GM11168 (cell line): ENCODE measurements around the gene IL1RL1.

Experiments
- in situ Hi-C: fragments of 300-500 bp; cut with MboI; formaldehyde crosslinking; loops from one replicate; pipeline ENCODE4 v1.12.0; 2022; ENCODE audit warnings: low sequenced_read_pairs; ENCODE audit not compliant: unreplicated experiment

The IL1RL1 gene

GRCh38 chr2:102331311-102331980 lies 20.1 kb downstream of the IL1RL1 start:
- in situ Hi-C loops = no loop called here

GRCh38 chr2:102334486-102334885 lies 23.1 kb downstream of the IL1RL1 start:
- in situ Hi-C loops = no loop called here

DNA sequence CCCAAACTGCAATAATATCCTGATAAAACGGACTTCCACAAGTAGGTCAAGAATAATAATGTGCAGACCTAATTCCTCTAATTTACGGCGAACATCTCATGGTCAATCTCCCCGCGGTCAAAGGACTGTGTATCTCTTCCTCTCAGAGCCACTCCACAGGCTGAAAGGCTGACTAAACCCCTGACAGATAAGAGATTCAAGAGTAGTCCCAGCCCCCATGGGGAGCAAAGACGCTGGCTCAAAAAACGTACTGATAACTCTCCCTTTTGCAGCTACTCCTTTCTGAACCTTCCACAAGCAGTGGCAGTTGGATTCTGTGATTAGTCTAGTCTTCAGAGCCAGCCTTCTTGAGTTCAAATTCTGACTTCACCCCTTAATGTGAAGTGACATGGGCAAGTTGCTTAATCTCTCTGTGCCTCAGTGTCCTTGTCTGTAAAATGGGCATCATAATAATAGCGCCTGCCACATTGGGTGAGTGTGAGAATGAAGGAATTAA lies 24.6 kb downstream of the IL1RL1 start:
- in situ Hi-C loops = no loop called here

DNA sequence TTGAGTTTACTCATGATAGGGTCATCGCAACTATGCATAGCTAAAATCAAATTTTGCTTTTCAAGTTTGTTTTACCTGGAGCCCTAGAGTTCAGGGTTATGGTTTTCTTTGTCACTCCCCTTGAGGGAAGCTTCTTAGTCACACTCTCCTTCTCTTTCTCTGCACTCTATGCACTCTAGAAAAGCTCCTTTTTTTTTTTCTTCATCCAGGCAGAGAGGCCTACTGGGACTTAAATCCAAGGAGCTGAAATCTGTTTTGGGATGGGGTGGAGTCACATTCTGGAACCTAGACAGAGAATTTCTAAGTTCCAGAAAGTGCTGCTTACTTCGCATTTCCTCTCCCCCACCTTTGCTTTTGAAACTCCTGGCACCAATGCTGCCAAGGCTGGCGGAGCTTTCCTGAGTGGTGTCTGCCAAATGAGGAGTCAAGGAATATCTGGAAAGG lies 25.2 kb downstream of the IL1RL1 start:
- in situ Hi-C loops = no loop called here

DNA sequence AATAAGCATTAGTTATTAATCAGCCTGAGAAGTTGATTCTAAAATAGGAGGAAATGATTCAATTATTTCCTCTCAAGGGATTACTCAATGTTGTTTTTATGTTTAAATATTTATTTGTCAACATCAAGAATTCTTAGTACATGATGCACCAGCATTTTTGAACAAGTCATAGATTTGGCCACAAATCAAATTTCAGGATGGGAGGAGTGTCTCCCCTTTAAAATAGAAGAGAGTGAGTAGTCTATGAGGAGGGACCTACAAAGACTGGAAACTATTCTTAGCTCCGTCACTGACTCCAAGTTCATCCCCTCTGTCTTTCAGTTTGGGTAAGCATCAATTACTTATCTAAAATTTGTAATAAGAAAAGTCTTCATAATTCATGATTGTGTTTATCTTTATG lies 25.6 kb downstream of the IL1RL1 start:
- in situ Hi-C loops = no loop called here

DNA sequence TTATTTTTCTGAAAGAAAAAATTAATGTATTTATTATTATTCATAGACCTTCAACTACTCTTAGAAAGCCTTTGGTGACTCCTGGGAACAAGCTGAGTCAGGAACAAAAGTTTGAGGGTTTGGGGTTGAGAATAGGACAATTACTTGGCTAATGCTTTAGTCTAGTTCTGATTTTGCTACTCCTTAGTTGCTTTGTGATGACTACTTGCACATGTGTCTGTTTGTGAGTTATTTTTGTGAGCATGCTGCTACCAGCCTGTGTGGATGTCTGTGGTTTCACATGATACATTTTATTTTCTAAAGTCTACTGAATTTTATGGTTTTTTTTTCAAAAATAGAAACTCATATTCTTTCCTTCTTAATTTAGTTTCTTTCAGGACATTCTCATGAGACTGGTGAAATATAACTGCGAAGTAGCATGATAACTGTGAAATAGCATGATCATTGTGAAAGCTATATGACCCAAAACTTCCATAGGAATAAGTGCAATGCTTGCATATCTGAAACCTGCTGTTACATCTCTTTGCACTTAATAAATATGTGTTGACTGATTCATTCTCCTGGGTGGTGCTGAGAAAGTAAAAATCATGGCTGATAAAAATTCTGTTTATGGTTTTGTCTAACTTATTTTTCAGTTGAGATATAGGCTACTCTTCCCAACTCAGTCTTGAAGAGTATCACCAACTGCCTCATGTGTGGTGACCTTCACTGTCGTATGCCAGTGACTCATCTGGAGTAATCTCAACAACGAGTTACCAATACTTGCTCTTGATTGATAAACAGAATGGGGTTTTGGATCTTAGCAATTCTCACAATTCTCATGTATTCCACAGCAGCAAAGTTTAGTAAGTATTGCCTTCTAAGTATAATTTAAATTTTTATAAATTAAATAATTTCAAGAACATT lies 26.4 kb downstream of the IL1RL1 start:
- in situ Hi-C loops = no loop called here

DNA sequence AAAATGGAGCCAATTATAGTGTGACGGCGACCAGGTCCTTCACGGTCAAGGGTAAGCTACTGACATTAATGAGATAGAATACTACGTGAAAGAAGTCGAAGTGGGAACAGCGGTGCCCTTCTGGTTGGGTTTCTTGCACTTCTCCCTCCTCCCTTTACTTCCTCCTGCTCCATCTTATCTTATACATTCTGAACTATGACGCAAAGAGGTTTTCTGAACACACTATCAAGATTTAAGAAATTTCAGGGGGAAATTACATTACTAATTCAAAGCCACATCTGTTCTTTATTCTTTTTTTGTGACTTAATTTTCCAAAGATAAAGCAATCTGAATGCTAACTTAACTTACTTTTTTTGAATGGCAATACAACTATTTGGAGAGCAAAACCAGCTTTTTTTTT lies 29.4 kb downstream of the IL1RL1 start:
- in situ Hi-C loops = no loop called here

DNA sequence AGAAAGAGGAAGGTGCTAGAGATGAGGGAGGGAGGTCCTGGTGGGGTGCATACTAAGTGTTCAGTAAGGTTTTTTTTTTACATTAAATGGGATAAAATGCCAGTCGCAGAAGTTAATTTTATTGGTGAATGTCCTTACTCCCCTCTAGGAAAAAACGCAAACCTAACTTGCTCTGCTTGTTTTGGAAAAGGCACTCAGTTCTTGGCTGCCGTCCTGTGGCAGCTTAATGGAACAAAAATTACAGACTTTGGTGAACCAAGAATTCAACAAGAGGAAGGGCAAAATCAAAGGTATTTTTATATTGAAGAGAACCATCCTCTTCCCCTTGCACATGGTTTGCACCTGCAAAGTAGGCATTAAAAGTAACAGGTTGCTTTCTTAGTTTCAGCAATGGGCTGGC lies 31.5 kb downstream of the IL1RL1 start:
- in situ Hi-C loops = no loop called here

DNA sequence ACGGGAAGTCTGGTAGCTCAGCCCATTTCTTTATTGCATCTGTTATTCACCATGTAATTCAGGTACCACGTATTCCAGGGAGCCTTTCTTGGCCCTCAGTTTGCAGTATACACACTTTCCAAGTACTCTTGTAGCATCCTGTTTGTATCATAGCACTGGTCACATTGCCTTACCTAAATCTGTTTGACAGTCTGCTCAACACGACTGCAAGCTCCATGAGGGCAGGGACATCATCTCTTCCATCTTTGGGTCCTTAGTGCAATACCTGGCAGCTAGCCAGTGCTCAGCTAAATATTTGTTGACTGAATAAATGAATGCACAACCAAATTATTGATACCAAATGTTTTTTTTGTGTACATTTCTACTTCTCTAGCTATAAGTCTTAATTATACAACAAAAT lies 33.0 kb downstream of the IL1RL1 start:
- in situ Hi-C loops = no loop called here

DNA sequence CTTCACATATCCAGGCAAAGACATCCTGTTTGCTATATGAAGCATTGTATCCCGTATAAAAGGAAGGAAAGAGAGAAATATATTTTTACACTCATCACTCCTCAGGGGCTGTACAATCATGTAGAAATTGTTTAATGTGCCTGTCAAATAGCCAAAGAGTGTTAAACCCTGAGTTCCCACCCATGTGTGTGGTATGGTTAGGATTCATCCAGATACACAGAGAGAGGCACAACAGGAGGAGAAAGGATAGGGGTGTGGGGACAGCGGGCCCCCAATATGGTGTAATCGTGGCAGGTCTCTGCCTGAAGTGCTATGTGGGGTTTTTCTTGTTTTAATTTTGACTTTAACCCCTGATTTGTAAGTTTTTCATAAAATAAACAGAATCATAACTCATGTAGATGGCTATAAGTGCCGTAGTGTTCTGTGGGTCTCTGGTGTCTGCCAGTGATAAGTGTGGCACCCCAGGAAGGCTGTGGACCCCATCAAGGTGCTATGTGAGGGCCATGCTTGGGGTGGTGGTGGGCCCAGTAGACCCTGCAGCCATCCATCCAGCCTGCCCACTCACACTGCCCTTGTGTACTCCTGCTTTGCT lies 34.1 kb downstream of the IL1RL1 start:
- in situ Hi-C loops = no loop called here

DNA sequence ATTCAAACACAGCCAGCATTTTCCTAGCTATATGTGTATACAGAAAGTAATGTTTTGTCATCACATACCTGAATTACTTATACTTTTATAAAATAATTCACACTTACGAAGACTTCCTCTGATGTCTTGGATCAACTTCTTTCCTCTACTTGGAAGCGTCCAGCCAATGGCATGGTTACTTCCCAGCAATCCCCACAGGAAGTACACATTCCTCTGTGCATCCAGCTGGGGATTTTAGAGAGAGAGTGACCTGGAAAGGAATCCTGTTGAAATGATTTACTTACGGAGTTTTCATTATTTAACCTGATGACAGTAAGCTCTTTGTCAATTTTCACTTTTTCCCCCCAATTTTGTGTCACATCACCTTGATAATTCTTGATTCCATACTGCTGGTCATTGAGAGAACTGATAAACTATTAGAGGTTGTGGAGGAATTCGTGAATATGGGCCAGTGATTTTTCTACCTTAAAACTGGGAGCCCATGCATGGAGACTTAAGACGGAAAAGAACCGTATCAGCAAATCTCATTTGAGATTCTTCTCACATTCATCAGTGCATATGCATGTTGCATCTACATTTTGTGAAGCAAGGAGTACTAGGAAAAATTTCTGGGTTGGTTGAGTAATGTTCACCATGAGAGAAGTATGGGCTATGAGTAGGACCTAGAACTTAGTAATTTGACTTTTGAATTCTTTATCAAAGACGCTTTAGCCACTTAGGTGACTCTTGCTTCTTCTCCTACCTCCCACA lies 35.2 kb downstream of the IL1RL1 start:
- in situ Hi-C loops = no loop called here

DNA sequence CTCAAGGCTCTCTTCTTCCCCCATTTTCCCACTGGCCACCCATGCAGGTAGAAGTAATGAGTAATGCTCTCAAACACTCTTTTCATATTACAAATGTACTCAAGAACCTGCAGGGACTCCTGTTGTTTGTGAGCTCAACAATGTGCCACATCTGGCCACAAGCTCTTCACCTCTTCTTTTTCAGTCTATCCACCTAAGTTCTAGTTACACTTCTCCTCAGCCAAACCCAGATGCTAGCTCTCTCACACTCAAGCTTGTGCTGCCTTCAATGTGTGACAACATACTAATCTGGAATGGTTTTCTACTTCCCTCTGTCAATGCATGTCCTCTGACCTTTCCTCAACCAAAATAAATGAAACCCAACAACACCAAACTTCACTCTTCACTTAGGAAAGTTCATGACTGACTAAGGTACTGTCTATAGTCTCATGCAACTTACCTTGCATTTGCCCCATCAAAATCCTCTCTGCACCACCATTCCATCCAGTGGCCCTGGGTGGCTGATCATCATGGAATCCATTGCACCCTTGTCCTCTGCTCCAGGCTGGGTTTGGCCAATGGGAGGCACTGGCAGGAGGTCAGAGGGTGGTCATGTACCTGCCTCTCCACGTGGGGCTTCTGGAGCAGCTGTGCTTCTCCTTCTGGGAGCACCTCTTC lies 38.9 kb downstream of the IL1RL1 start:
- in situ Hi-C loops = no loop called here

GRCh38 chr2:102355526-102356380 lies 44.4 kb downstream of the IL1RL1 start, which contains the start of gene IL18R1:
Gene IL18R1 (plus strand): TSS chr2:102355796. CDS start chr2:102362661, 6,865 bp downstream.
- in situ Hi-C loops = no loop called here

GRCh38 chr2:102356381-102356712 lies 45.0 kb downstream of the IL1RL1 start:
- in situ Hi-C loops = no loop called here

DNA sequence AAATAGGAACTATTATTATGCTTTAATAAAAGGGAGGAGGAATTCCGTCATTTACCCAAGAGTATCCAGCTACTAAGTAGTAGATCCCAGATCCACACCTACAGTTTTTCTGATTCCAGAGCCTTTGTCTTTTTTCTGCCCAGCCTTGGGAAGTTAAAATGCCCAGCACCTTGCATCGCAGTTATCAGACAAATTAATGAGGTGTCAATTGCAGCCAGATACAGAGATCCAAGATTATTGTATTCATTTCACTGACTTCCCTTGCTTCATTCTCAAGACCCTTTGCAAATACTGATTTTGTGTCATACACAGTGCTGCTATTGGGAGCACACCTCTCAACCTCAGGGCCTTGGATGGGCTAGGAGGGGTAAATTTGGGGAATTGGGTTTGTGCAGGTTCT lies 45.4 kb downstream of the IL1RL1 start:
- in situ Hi-C loops = no loop called here

GRCh38 chr2:102357937-102358336 lies 46.6 kb downstream of the IL1RL1 start:
- in situ Hi-C loops = no loop called here

DNA sequence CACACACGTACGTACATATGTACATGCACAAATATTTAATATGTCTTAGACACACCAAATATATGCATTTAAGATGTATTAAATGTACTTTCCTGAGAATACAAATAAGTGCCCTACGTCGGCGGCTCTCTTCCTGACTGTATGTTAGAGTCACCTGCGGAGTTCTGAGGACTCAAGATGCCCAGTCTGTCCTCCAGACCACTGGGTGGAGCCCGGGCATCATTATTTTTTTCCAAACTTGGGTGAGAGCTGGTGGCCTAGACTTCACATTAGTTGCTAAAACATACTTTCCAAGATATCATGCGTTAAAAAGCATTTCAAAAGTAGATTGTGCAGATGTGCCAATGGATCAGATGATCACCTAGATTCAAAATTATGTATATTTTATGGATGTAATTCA lies 47.1 kb downstream of the IL1RL1 start:
- in situ Hi-C loops = no loop called here

DNA sequence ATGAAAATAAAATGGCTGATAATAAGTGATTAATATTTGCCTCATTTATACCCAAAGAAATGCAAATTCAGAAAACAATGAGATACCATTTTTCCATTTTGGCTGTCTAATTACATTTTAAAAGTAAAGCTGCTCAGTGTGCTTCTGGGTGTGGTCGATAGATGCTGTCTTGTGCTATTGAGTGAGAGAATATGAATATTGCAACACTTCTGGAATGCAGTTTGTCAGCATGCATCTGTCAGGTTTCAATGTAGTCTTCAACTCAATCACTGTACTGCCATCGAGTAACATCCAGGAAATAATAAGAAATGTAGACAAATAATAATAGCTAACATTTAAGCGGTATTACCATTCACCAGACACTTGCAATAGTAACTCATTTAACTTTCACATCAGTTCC lies 48.2 kb downstream of the IL1RL1 start:
- in situ Hi-C loops = no loop called here
